CD4-positive, CD25-positive, alpha-beta regulatory T cell (primary cell): ENCODE results near the gene KLF11. TPM values are rescaled to one million over a fixed set of nuclear protein-coding genes. Genes with fewer than 3 reads are reported as not detected.

ENCODE experiments used
- ATAC-seq, 2 donors: fragments of 150-1000 bp; cut with Tn5 transposase; one replicate each; pipeline ENCODE4 v1.10.0; 2021; ENCODE audit warnings: low read depth in 2 of 2, moderate number of reproducible peaks in 2 of 2, moderate library complexity in 1 of 2
- DNase-seq, 3 donors: peaks; one replicate each; pipeline versions ENCODE4 v3.0.0 to v3.0.0-alpha.2; 2012 to 2022; ENCODE audit warnings: mixed read lengths in 1 of 3
- H3K27ac ChIP-seq: one replicate; pipeline ENCODE4 v1.7.0; 2013; ENCODE audit warnings: mild to moderate bottlenecking, low read length; ENCODE audit not compliant: insufficient read depth, poor library complexity, severe bottlenecking
- H3K27me3 ChIP-seq: one replicate; pipeline ENCODE4 v1.7.0; 2013; ENCODE audit warnings: low read length; ENCODE audit not compliant: control insufficient read depth, insufficient read depth
- H3K36me3 ChIP-seq: one replicate; pipeline ENCODE4 v1.7.0; 2013; ENCODE audit warnings: mild to moderate bottlenecking, low read length, moderate library complexity; ENCODE audit not compliant: control insufficient read depth, insufficient read depth
- H3K4me1 ChIP-seq: 2 replicates; pipeline ENCODE4 v1.7.0; 2013; ENCODE audit warnings: mild to moderate bottlenecking, low read length; ENCODE audit not compliant: insufficient read depth, control insufficient read depth, poor library complexity, severe bottlenecking
- H3K4me3 ChIP-seq: one replicate; pipeline ENCODE4 v1.7.0; 2013; ENCODE audit warnings: low read depth, mild to moderate bottlenecking, low read length, moderate library complexity
- H3K9me3 ChIP-seq, 2 experiments: 1 replicate in 1 of 2; 2 replicates in 1 of 2; pipeline ENCODE4 v1.7.0; 2013; ENCODE audit warnings: low read length in 2 of 2, mild to moderate bottlenecking in 1 of 2, moderate library complexity in 1 of 2; ENCODE audit not compliant: control insufficient read depth in 2 of 2
- H3K27ac Mint-ChIP-seq, 3 donors: one replicate each; pipeline ENCODE4 v1.8.0; 2020 to 2022; ENCODE audit warnings: mild to moderate bottlenecking in 3 of 3, mixed read lengths in 3 of 3, moderate library complexity in 2 of 3
- H3K27me3 Mint-ChIP-seq: one replicate; pipeline ENCODE4 v1.8.0; 2022; ENCODE audit warnings: mild to moderate bottlenecking, mixed read lengths
- H3K36me3 Mint-ChIP-seq: one replicate; pipeline ENCODE4 v1.8.0; 2020; ENCODE audit warnings: mixed read lengths
- H3K4me1 Mint-ChIP-seq, 4 donors: one replicate each; pipeline ENCODE4 v1.8.0; 2020 to 2022; ENCODE audit warnings: mixed read lengths in 4 of 4, mild to moderate bottlenecking in 1 of 4
- H3K4me3 Mint-ChIP-seq, 4 donors: one replicate each; pipeline ENCODE4 v1.8.0; 2020 to 2022; ENCODE audit warnings: mild to moderate bottlenecking in 4 of 4, mixed read lengths in 4 of 4, moderate library complexity in 3 of 4
- H3K9me3 Mint-ChIP-seq, 7 donors: one replicate each; pipeline ENCODE4 v1.8.0; 2020 to 2022; ENCODE audit warnings: mixed read lengths in 7 of 7, mild to moderate bottlenecking in 3 of 7, moderate library complexity in 2 of 7
- polyA plus RNA-seq, 4 donors: library from polyadenylated mRNA; unstranded; fragments of 300-500 nt; fragmentation: Illumina TruSeq; gene quantifications; one replicate each; pipeline ENCODE4 v1.2.3, GENCODE V29; 2021
- total RNA-seq: library from RNA; stranded (reverse); gene quantifications from one replicate; pipeline ENCODE4 v1.2.3, GENCODE V29; 2022

The KLF11 gene
- total and polyA plus RNA-seq, 5 donors from 2014 or later = 5.9 to 38.9 (median 11.8) TPM

DNA sequence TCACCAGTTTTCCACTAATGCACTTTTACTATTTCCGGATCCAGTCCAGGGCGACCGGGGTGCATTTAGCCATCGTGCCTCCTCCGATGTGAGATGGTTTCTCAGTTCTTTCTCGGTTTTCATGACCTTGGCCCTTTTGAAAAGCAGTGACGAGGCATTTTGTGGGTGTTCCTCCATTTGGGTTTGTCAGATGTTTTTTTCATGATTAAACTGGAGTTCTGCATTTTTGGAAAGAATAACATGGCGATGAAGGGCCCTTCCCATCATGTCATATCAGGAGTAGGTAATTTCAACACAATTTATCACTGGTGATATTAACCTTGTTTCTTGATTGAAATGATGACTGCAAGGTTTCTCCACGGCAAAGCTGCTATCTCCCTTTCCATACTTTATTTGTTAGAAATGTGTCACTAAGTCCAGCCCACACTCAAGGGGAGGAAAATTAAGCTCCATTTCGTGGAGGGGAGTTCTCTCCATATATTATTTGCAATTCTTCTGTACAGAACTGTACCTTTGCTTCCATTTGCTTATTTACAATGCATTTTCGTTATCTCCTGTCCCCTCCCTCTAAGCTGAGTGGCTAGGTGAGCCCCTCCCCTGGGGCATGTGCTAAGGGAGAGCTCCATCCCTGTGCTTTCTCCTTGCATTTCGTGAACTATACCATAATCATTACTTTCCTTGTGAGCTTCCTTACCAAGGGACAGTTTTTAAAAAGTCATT is 8.9 kb upstream of the KLF11 start:
- Mint-ChIP-seq H3K36me3 (peaks cover 3% of the 10 kb centered on the region), H3K27ac (peak overlapping the region in 2 of 3 donors; percentile 73), H3K4me3 (peak overlapping the region in 2 of 4 donors; percentile 2 to 15), H3K27me3 (no peaks in the 10 kb centered on the region), H3K4me1 (peaks cover 7 to 58% (median 28%) of the 10 kb centered on the region in 4 donors), H3K9me3 (no peaks in the 10 kb centered on the region)
- Histone ChIP-seq H3K27me3 (no peaks in the 10 kb centered on the region), H3K4me3 (no peak overlapping the region), H3K36me3 (no peaks in the 10 kb centered on the region), H3K4me1 (peaks cover 46% of the 10 kb centered on the region), H3K9me3 (no peaks in the 10 kb centered on the region), H3K27ac (no peak overlapping the region)
- DNase-seq = no peak
- ATAC-seq = no peak

DNA sequence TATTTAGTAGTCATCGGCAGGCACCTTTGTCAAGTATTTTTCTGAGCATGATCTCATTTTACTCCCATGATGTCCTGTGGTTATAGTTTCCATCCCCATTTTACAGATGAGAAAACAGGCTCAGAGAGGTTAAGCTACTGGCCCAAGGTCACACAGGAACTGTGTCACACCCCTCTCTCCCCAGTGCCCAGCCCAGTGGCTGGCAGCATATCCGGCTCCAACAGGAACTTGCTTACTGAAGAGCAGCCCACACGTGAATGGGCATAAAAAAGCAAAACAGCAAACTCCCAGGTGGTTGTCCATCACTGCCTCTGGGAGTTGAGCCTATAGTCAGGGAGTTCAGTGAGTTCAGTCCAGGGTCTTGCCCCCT is 8.3 kb upstream of the KLF11 start:
- H3K27ac ChIP-seq = no peak overlapping the region
- ATAC-seq (no peak), DNase-seq (no peak)
- no peaks in the 10 kb centered on the region for H3K9me3 ChIP-seq
- no peaks in the 10 kb centered on the region for H3K36me3 ChIP-seq
- Mint-ChIP-seq H3K4me3 (peak overlapping the region in 3 of 4 donors; percentile 2 to 48 (median 15)), H3K9me3 (no peaks in the 10 kb centered on the region), H3K36me3 (peaks cover under 1% of the 10 kb centered on the region), H3K27ac (peak overlapping the region; percentile 40 to 73 (median 73)), H3K4me1 (peaks cover 3 to 53% (median 23%) of the 10 kb centered on the region in 4 donors), H3K27me3 (no peaks in the 10 kb centered on the region)
- no peaks in the 10 kb centered on the region for H3K27me3 ChIP-seq
- no peak overlapping the region for H3K4me3 ChIP-seq
- H3K4me1 ChIP-seq = peaks cover 41% of the 10 kb centered on the region

DNA sequence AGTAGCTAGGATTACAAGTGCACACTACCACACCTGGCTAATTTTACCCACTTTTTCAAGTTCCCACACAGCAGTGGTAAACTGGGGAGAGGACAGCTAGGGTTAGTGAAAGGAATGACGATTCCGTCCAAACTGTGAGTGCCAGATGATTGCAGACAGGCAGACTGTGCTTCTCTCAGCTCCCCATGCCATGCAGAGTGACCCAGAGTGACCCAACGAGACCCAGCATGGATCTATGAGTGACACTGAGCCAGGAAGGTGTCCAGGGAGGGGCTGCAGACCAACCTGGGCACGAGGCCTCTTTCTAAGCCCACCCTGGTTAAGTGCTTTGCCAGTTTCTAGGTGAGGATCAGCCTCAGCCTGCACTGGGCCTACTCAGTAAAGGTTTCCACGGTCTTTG is 7.7 kb upstream of the KLF11 start:
- DNase-seq = no peak
- H3K27ac ChIP-seq = no peak overlapping the region
- Mint-ChIP-seq H3K4me1 (peaks cover 2 to 49% (median 22%) of the 10 kb centered on the region in 4 donors), H3K9me3 (no peaks in the 10 kb centered on the region), H3K27me3 (no peaks in the 10 kb centered on the region), H3K27ac (peak overlapping the region in 2 of 3 donors; percentile 49 to 80), H3K4me3 (no peak overlapping the region), H3K36me3 (no peaks in the 10 kb centered on the region)
- no peaks in the 10 kb centered on the region for H3K9me3 ChIP-seq
- H3K36me3 ChIP-seq = no peaks in the 10 kb centered on the region
- no peaks in the 10 kb centered on the region for H3K27me3 ChIP-seq
- peaks cover 35% of the 10 kb centered on the region for H3K4me1 ChIP-seq
- ATAC-seq = no peak
- no peak overlapping the region for H3K4me3 ChIP-seq

DNA sequence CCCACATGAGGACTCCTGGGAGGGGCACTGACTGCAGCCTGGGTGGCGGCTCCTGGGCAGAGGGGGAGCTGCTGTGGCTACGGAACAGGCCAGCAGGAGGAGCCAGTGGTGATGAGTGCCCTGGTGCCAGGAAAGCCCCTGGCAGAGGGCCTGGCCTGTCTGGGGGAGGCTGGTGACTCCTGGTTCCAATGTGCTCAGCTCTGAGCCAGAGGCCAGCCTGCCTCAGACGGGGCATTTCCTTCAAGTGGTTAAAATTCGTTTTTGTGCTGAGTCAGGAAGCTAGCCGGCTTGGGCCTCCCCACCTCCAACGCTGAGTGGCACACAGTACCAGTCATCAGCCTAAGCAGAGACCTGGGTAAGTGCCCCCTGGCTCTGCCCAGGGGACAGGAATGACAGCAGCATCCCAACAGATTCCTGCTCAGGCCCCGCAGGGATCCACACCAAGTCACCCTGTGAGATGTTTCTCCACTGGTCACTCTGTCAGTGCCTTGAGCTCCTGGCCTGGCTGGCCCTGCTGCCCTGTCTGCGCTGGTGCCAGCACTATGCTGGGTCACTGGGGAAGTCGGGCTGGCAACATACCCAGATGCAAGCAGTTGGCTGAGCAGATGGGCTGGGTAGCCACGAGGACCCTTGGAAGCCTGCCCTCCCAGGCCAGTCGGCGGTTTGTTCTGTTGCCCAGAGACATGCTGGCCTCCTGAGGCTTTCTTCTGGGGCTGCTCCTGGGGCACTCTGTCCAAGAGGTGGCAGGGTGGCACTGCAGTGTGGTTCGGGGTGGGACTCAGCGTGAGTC is 7.1 kb upstream of the KLF11 start:
- H3K9me3 Mint-ChIP-seq = no peaks in the 10 kb centered on the region
- Histone ChIP-seq H3K4me1 (peaks cover 32% of the 10 kb centered on the region), H3K36me3 (no peaks in the 10 kb centered on the region), H3K9me3 (no peaks in the 10 kb centered on the region), H3K27me3 (no peaks in the 10 kb centered on the region), H3K27ac (no peak overlapping the region), H3K4me3 (no peak overlapping the region)
- peak overlapping the region in 2 of 3 donors; percentile 23 to 49 for H3K27ac Mint-ChIP-seq
- peaks cover 4 to 47% (median 23%) of the 10 kb centered on the region in 4 donors for H3K4me1 Mint-ChIP-seq
- H3K4me3 Mint-ChIP-seq = no peak overlapping the region
- H3K27me3 Mint-ChIP-seq = no peaks in the 10 kb centered on the region
- DNase-seq (peak in 2 of 3 donors; percentile 42), ATAC-seq (peak; percentile 68 to 78)
- H3K36me3 Mint-ChIP-seq = no peaks in the 10 kb centered on the region

DNA sequence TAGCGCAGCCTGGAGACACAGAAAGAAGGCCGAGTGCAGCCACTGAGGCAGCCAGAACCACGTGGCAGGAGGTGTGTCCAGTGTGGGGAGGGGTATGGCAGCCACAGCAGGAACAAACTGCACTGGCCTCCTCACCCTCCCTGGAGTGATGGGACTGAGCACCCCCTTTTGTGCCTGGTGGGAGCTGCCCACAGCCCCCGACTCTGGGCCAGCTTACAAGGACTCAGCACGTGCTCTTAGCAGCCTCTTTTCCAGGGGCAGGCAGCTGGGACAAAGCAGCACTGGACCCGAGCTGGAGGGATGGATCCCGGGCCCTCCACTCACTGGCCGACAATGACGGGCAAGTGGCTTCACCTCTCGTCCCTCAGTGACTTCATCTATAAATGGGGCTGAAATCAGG is 5.2 kb upstream of the KLF11 start:
- H3K36me3 Mint-ChIP-seq = no peaks in the 10 kb centered on the region
- no peak overlapping the region for H3K4me3 ChIP-seq
- DNase-seq = no peak
- H3K4me1 ChIP-seq = peaks cover 30% of the 10 kb centered on the region
- H3K27me3 Mint-ChIP-seq = peaks cover 7% of the 10 kb centered on the region
- H3K4me1 Mint-ChIP-seq = peaks cover 4 to 49% (median 27%) of the 10 kb centered on the region in 4 donors
- no peaks in the 10 kb centered on the region for H3K36me3 ChIP-seq
- ATAC-seq = no peak
- H3K4me3 Mint-ChIP-seq = peak overlapping the region in 1 of 4 donors; percentile 16
- H3K27me3 ChIP-seq = no peaks in the 10 kb centered on the region
- no peaks in the 10 kb centered on the region for H3K9me3 ChIP-seq
- H3K9me3 Mint-ChIP-seq = no peaks in the 10 kb centered on the region
- no peak overlapping the region for H3K27ac ChIP-seq
- H3K27ac Mint-ChIP-seq = no peak overlapping the region

DNA sequence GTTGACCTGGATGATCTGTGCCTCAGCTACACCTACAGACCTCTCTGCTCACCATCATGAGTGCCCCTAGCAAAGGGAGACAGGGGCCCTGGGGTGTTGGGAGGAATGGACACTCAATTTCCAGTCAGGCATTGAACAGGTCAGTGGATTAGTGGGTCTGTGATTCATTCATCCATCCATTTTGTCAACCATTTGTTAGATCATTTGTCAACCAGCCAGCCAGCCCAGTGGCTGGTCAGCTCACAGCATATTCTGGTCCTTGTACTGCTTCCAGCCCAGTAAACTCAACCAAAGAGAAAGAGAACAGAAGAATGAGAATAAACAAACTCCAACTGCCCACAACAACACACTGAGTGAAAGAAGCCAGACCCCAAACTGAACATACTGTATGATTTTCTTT is 4.6 kb upstream of the KLF11 start:
- Histone ChIP-seq H3K36me3 (no peaks in the 10 kb centered on the region), H3K4me1 (peaks cover 30% of the 10 kb centered on the region), H3K27me3 (no peaks in the 10 kb centered on the region), H3K9me3 (no peaks in the 10 kb centered on the region), H3K27ac (no peak overlapping the region), H3K4me3 (no peak overlapping the region)
- Mint-ChIP-seq H3K9me3 (no peaks in the 10 kb centered on the region), H3K4me1 (peaks cover 4 to 46% (median 25%) of the 10 kb centered on the region in 4 donors), H3K36me3 (no peaks in the 10 kb centered on the region), H3K27me3 (peaks cover 7% of the 10 kb centered on the region), H3K4me3 (peak overlapping the region in 1 of 4 donors; percentile 16), H3K27ac (no peak overlapping the region)
- no peak for ATAC-seq
- DNase-seq = no peak

DNA sequence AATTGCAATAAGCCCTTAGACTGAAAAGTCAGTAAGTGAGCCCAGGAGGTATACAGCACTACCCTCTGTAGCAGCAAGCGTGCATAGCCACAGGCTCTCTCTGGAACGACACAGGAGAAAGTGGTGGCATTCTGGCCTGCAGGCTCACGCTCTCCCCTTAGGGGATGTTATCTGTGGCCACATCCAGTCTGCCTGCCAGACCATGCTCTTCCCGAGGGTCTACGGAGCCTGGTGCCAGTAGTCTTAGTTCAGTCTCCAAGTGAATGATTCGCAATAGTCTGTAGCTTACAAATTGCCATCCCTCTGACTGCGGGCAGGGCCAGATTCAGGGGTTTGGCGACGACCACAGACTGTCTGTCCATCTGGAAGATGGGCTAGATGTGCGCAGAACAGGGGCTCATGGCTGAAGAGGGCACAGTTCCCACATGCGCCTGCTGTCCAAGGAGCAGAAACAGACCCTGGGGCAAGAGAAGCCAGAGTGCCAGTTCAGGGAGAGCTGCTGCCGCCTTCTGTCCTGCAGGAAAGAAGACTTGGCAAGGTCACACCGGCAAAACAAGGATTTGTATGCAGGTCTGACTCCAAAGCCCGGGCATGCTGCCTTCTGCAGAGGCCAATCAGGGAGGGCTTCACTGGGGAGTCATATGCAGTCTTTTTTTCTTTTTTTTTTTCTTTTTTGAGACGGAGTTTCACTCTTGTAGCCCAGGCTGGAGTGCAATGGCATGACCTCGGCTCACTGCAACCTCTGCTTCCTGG is 3.5 kb upstream of the KLF11 start:
- Histone ChIP-seq H3K4me1 (peaks cover 33% of the 10 kb centered on the region), H3K9me3 (no peaks in the 10 kb centered on the region), H3K36me3 (no peaks in the 10 kb centered on the region), H3K4me3 (no peak overlapping the region), H3K27me3 (no peaks in the 10 kb centered on the region), H3K27ac (no peak overlapping the region)
- DNase-seq (no peak), ATAC-seq (no peak)
- H3K4me1 Mint-ChIP-seq = peaks cover 6 to 45% (median 26%) of the 10 kb centered on the region in 4 donors
- H3K9me3 Mint-ChIP-seq = no peaks in the 10 kb centered on the region
- peaks cover 13% of the 10 kb centered on the region for H3K27me3 Mint-ChIP-seq
- H3K4me3 Mint-ChIP-seq = peak overlapping the region in 2 of 4 donors; percentile 60 to 75
- no peak overlapping the region for H3K27ac Mint-ChIP-seq
- no peaks in the 10 kb centered on the region for H3K36me3 Mint-ChIP-seq
